ENCODE data around the gene GAS7. TPM values are rescaled to one million over a fixed set of nuclear protein-coding genes. Genes with fewer than 3 reads are reported as not detected.

GAS7 gene
- total and polyA plus RNA-seq, 3 donors from 2014 or later = 70.2 to 184 (median 152) TPM

DNA sequence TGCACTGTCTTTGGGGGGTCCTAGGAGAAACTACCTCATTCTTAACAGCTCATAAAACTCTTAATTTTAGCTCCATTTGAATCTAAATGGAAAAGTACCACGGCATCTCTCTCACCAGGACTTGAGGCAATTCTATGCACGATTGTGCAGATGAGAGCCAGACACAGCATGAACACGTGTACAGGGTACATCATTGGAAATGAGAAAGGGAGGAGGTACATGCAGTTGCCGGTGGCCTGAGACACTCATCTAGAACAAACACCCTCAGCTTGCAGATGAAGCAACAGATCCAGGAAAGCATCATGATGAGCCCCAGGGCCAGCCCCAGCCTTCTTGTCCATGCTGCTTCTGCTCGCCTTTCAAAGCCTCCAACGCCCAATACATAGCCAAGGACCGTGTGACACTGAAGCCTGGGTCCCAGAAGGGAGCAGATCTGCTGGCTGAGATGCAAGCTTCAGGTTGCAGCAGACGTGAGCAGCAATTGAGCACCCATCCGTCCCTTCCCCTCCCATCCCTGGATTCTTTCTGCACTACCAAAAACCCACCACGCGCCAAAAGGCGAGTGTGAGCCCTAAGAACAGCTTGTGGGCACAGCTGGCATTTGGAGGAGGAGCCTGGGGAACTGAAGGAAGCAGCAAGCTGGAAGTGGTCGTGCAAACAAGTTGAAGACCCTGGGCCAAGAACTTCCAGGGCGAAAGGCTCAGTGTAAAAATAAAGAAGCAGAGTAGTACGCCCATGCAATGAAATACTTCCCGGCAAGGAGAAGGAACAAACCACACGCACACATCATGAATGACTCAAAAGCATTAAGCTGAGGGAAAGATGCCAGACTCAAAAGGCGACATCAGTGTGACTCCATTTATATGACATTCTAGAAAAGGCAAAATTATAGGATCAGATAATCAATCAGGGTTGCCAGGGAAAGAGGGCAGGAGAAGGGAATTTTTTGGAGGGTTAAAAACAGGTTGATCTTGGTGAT is 286.0 kb downstream of the GAS7 start:
- Histone ChIP-seq H3K36me3 (ENCODE audit: low read depth, missing control alignments) (no peaks in the 10 kb centered on the region), H3K27ac (no peak overlapping the region), H3K4me1 (no peaks in the 10 kb centered on the region), H3K9me3 (no peaks in the 10 kb centered on the region), H3K4me3 (no peak overlapping the region), H3K27me3 (no peaks in the 10 kb centered on the region)
- intact Hi-C loops (cut with DNase I; ENCODE audit: low total_unique reads) = no loop called here
- no peak for DNase-seq
- 79 to 82% methylated on average over 18 of the region's 18 CpGs for WGBS, 2 donors
- no peak for TF ChIP-seq CTCF (IDR thresholded peaks at IDR 0.05)
- TF ChIP-seq POLR2A (IDR thresholded peaks at IDR 0.05) = no peak

DNA sequence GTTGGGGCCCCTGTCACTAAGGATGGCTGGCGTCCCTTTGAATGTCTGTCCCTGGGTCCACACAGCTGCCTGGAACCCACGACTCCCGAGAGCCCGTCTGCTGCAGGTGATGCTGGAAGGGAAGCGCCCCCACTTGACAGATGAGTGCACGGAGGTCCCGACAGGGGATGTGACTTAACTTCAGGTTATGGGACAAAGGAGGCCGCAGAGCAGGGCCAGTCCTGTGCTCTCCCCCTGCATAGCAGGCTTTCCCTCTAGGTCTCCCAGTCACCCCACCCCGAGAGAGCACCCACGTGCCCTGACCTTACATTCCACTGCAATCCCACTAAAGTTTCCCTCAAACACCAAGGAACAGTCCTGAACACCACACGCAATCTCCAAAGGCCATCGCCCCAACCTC is 287.3 kb downstream of the GAS7 start:
- WGBS, 2 donors = 87 to 90% methylated on average over 9 to 12 of the region's 12 CpGs
- TF ChIP-seq CTCF (IDR thresholded peaks at IDR 0.05) = no peak
- TF ChIP-seq POLR2A (IDR thresholded peaks at IDR 0.05) = no peak
- DNase-seq = no peak
- intact Hi-C loops (cut with DNase I; ENCODE audit: low total_unique reads) = no loop called here
- H3K4me1 ChIP-seq = no peaks in the 10 kb centered on the region
- H3K4me3 ChIP-seq = no peak overlapping the region
- H3K27me3 ChIP-seq = no peaks in the 10 kb centered on the region
- no peaks in the 10 kb centered on the region for H3K36me3 ChIP-seq (ENCODE audit: low read depth, missing control alignments)
- no peak overlapping the region for H3K27ac ChIP-seq
- H3K9me3 ChIP-seq = no peaks in the 10 kb centered on the region

- no peak for TF ChIP-seq CTCF (IDR thresholded peaks at IDR 0.05)
- no peak for TF ChIP-seq POLR2A (IDR thresholded peaks at IDR 0.05)
- no peak overlapping the region for H3K4me3 ChIP-seq
- intact Hi-C loops (cut with DNase I; ENCODE audit: low total_unique reads) = no loop called here
- no peak for DNase-seq
- H3K9me3 ChIP-seq = no peaks in the 10 kb centered on the region
- 71 to 79% methylated on average over 4 to 7 of the region's 7 CpGs for WGBS, 2 donors
- no peaks in the 10 kb centered on the region for H3K27me3 ChIP-seq
- no peak overlapping the region for H3K27ac ChIP-seq
- no peaks in the 10 kb centered on the region for H3K36me3 ChIP-seq (ENCODE audit: low read depth, missing control alignments)
- H3K4me1 ChIP-seq = no peaks in the 10 kb centered on the region
Measured at GRCh38 chr17:9908649-9909042, 289.8 kb downstream of the GAS7 start.

GRCh38 chr17:9907883-9908648 is 290.3 kb downstream of the GAS7 start:
- H3K27me3 ChIP-seq = no peaks in the 10 kb centered on the region
- TF ChIP-seq CTCF (IDR thresholded peaks at IDR 0.05) (no peak), POLR2A (IDR thresholded peaks at IDR 0.05) (no peak)
- intact Hi-C loops (cut with DNase I; ENCODE audit: low total_unique reads) = no loop called here
- no peaks in the 10 kb centered on the region for H3K36me3 ChIP-seq (ENCODE audit: low read depth, missing control alignments)
- DNase-seq = no peak
- H3K4me1 ChIP-seq = no peaks in the 10 kb centered on the region
- H3K9me3 ChIP-seq = no peaks in the 10 kb centered on the region
- no peak overlapping the region for H3K4me3 ChIP-seq
- H3K27ac ChIP-seq = no peak overlapping the region
- 64 to 65% methylated on average over 10 to 12 of the region's 12 CpGs for WGBS, 2 donors
